ENCODE results near the gene SYT9.

- TF ChIP-seq ZFP30 (CRISPR knock-in tag; IDR thresholded peaks at IDR 0.05): no peak
- no peak for TF ChIP-seq OSR1 (CRISPR knock-in tag; IDR thresholded peaks at IDR 0.05)
- no peak for TF ChIP-seq CREB5 (CRISPR knock-in tag; IDR thresholded peaks at IDR 0.05; ENCODE audit: low read depth)
- TF ChIP-seq ZFP3 (CRISPR knock-in tag; IDR thresholded peaks at IDR 0.05): no peak
- no peak for TF ChIP-seq ZNF70 (CRISPR knock-in tag; IDR thresholded peaks at IDR 0.05)
- TF ChIP-seq PPARA (CRISPR knock-in tag; IDR thresholded peaks at IDR 0.05; ENCODE audit: borderline replicate concordance): no peak
- TF ChIP-seq TSHZ2 (CRISPR knock-in tag; IDR thresholded peaks at IDR 0.05): no peak
- TF ChIP-seq ISL1 (CRISPR knock-in tag; IDR thresholded peaks at IDR 0.05): no peak
- TF ChIP-seq ZC3H10 (CRISPR knock-in tag; IDR thresholded peaks at IDR 0.05): no peak
- TF ChIP-seq ESRRG (CRISPR knock-in tag; IDR thresholded peaks at IDR 0.05): no peak
- no peak for TF ChIP-seq ZNF565 (CRISPR knock-in tag; conservative IDR thresholded peaks at IDR 0.05; ENCODE audit: low read depth)
Measured at GRCh38 chr11:7384691-7385090, 133.0 kb downstream of the SYT9 start.
